ENCODE measurements around the gene MFSD12.

MFSD12 gene

DNA sequence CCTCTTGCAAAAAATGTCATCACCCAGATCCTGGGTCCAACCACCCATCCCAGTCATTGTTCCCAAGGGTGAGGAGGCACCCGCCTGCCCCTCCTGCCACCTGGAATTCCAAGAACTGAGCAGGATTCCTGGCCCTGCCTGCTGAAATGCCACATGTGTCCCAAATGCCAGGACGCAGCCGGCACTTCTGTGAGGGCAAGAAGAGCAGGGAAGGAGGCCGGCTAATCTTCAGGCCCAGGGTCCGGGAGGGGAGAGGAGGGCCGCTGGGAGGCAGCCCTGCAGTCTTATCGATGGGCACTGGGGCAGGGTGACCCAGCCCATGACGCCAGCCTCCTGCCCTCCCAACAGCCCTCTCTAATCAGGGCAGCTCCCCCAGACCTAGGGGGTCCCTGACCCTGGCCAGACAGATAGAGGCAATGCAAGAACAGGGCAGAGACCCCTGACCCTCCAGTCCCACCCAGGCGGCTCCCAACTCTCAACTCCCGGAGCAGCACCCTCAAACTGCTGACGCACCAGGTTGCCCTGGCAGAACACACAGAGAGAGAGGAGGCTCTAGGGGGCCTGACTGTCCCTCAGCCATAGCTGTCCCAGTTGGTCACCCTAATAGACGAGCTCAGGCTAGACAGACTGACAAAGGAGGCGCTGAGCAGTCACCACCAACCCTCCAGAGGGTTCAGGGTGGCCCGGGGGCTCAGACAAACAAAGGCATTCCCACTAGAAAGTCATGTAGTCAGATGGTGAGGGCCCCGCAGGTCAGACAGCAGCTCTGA is 1.5 kb downstream of the MFSD12 start:
- DNase-seq: no peak

DNA sequence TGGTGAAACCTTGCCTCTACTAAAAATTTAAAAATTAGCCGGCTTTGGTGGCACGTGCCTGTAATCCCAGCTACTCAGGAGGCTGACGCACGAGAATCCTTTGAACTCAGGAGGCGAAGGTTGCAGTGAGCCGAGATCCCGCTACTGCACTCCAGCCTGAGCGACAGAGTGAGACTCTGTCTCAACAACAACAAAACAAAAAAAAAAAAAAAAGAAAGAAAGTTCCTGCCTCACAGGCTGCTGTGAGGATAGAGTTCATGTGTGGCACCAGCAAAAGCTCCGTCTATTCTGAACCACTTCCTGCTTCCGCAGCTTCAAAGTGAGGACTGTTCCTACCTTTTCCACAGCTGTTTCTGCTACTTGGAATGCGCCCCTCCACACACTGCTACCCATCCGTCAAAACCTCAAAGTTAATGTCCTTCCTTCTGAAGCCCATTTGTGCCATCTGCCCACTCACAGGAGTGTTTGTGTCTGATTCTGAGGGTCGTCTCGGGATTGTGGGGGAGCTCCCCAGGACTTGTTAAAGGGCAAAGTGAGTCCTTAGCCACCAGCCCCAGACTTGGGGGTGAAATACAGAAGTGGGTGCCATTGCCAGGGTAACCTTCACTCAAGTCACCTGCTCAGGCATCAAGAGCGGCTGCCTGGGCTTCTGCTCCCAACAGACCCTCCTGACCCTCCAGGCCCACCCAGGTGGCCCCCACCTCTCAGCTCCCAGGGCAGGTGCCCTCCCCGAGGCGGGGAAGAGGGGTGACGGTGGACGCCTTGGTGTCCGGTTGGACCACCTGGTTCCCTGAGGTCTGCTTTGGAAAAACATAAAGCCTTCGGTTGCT is 2.9 kb downstream of the MFSD12 start:
- DNase-seq: no peak

- DNase-seq: no peak
Observed at GRCh38 chr19:3551792-3552095, 5.6 kb downstream of the MFSD12 start.

DNA sequence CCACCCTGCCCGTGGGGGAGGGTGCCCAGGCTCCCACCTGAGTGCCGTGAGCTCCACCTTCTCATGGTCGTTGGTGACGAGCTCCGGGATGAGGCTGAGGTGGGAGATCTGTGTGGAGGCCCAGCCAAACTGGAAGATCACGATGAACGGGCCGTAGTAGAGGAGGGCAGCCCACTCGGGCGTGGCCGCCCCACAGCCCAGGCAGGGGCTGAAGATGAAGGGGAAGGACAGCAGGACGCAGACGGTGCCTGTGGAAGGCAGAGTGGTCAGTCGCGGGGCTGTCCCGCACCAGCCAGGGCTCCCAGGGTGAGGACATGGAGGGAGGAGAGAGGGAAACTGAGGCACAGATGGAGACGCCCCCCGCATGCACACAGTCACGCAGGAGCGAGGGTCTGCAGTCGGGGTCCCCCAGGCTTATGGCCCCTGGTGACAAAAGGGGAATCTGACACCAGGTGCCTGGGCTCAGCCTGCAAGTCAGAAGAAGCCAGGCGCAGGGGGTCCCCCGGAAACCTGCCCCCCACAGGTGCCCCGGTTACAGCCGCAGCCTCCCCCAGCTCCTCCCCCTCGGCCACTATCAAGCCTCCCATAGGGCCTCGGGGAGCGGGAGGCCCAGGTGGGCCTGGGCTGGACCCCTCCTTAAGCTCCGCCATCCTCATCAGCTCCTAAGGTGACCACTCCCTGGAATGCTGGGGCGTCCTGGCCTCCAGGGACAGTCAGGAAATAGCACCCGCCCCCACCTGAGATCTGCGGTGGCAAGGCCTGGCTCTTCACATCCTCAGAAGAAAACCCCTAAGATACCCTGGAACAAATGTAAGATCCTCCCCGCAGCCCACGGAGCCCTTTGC is 6.2 kb downstream of the MFSD12 start:
- DNase-seq: no peak

DNA sequence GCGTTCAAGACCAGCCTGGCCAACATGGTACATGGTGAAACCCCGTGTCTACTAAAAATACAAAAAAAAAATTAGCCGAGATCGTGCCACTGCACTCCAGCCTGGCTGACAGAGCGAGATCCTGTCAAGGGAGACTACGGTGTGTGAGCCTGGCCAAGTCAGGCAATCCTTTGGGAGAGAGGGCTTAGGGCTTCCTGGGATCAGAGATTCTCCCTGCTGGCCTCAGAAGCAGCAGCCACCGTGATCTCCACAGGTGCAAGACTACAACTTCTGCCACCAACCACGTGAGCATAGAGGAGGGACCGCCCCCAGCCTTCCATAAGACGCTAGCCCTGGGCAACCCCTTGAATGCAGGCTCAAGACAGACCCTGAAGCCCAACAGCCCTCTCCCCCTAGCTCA is 7.6 kb downstream of the MFSD12 start:
- DNase-seq: no peak

DNA sequence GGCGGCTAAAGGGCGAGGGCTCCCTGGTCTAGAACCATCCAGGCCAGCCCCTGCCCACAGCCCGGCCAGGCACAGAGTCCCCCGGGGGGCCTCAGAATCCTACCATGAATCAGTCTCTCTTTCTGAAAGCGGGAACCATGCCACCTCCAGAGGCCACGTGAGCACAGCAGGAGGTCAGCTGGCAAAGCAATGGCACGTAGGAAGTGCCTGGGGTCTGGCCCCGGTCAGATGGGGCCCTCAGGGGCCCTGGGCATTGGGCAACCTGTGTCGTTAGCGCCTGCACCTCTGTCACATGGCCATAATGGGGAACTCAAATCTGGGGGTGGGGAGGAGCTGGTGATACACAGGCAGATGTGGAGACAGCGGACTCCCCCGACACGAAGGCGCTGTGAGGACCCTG is 8.8 kb downstream of the MFSD12 start:
- DNase-seq: no peak

- no peak for DNase-seq
Observed at GRCh38 chr19:3547767-3548282, 9.6 kb downstream of the MFSD12 start.

- DNase-seq: no peak
Observed at GRCh38 chr19:3547301-3547731, 10.1 kb downstream of the MFSD12 start.

DNA sequence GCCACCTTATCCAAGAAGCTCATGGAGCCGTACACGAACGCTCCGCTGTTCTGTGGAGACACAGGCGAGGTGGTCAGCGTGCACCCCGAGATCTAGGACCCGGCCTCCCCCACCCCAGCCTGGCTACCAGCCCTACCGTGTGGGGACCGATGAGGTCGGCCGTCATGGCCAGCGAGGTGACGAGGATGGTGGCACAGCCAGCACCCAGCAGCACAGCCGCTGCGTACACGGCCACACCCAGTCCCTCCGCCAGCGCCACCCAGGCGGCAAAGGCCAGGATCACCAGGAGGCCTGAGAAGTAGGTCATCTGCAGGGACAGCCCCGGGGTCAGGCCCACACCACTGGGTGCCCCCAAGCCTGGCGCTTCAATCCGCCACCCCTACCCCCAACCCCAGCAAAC is 11.3 kb downstream of the MFSD12 start:
- no peak for DNase-seq

DNA sequence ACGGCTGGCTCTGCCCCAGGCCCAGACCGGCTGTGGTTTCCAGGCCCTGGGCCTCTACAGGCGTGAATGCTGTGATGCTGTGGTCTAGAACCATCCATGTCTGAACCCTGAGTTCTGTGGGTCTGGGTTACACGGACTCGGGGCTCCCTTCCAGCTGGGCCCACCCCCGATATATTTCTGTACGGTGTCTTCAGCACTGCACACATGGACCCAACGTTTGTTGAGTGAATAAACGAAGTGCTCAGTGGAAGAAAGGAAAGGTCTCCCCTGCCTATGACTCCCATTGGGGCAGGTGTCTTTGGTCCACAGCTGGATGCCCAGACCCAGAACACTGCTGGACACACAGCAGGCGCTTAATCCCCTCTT is 11.7 kb downstream of the MFSD12 start:
- DNase-seq: no peak

DNA sequence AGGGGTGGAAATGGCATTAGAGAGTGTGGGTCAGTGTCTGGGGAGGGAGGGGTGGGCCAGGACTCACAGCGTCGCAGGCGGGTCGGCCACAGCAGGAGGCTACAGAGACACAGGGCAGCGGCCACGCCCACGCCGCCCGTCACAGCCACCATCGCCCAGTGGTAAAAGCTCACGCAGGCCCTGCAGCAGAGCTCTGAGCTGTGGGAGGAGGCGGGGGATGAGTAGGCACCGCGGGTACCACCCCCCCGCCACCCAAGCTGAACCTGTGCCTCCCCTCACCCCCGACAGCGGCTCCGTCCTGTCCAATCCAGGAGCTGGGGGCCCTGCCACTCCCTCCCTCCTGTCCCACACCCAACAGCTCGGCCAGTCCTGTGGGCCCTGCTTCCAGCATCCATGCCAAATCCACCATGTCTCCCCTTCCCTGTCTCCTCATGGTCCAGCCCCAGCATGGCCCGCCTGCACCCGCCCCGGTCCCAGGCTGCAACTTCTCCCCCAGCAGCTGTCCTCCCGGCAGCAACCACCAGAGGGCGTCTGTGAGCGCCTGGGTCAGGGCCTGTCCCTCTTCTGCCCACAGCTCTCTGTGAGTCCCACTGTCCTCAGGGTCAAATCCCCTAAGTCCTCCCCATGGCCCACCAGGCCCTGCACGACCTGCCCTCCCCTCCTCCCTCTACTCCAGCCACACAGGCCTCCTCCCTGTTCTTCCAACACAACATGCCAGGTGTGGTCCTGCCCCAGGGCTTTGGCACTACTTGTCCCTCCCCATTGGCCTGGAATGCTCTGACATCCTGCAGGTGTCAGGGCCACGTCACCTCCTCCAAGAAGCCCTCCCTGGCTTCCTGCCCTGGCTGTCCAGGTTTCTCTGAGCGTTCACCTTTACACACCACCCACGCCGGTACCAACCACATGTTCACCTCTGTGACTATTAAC is 12.4 kb downstream of the MFSD12 start:
- peak; percentile 46 for DNase-seq

DNA sequence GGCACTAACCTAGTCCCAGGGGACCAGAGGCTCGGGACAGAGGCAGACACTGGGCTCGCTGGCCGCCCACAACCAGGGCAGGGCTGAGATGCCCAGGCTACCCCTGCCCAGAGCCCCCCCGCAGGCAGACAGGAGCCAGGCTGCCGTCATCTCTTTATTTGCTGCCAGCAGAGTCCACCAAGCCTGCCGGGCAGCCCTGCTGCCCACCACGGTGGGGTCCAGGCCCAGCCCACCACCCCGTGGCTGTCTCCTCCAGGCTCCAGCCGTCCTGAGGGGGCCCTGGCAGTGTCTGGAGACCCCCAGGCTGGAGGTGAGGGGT is 13.4 kb downstream of the MFSD12 start:
- no peak for DNase-seq

DNA sequence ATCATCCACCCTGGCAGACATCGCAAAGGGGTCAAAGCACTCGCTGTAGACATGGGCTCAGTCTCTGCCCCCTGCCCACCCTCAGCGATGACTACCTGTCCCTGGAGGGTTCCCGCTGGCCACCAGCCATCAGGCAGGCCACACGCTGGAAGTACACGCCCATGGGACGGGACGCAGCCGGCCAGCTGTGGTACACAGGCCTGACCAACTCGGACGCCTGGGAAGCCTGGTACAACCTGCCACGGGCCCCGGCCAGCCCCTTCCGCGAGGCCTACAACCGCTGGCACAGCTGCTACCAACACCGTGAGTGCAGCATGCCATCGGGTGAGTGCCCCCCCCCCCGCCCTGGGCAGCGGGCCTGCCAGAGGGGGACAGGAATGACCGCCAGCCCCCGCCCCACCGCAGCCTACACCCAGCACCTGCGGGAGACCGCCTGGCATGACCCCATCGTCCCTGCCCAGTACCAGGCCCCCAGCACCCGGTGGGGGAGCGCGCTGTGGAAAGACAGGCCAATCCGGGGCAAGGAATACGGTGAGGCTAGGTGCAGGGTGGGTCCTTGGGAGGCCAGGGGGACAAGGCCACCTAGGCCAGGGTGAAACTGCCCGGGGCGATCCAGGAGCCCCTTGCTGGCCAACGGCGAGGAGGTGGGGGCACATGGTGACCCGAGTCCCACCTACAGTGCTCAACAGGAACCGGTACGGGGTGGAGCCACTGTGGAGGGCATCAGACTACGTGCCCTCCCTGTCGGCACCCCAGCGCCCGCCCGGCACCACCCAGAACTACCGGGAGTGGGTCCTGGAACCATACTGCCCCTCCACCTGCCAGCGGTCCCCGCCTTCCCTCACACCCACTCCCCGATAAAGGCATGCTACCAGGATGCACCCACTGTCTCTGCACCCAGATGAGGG is 14.0 kb downstream of the MFSD12 start:
- DNase-seq: no peak

DNA sequence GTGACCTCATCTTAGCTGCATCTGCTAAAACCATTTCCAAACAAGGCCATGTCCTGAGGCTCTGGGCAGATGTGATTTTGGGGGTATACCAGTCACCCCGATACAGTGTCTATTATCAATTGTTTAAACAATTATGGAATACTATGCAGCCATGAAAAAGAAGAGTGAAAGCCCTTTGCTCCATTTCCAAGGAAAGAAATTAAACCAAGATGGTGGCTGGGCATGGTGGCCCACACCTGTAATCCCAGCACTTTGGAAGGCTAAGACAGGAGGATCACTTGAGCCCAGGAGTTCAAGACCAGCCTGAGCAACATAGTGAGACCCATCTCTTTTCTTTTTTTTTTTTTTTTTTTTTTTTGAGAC is 17.6 kb downstream of the MFSD12 start:
- DNase-seq: no peak

- no peak for DNase-seq
Observed at GRCh38 chr19:3538965-3539755, 18.2 kb downstream of the MFSD12 start, which contains the start of gene TEKTIP1. Gene TEKTIP1, plus strand, starts transcription at chr19:3539174. Its CDS starts 4 bp downstream, at chr19:3539178.

- no peak for DNase-seq
Observed at GRCh38 chr19:3538258-3538929, 19.0 kb downstream of the MFSD12 start.

DNA sequence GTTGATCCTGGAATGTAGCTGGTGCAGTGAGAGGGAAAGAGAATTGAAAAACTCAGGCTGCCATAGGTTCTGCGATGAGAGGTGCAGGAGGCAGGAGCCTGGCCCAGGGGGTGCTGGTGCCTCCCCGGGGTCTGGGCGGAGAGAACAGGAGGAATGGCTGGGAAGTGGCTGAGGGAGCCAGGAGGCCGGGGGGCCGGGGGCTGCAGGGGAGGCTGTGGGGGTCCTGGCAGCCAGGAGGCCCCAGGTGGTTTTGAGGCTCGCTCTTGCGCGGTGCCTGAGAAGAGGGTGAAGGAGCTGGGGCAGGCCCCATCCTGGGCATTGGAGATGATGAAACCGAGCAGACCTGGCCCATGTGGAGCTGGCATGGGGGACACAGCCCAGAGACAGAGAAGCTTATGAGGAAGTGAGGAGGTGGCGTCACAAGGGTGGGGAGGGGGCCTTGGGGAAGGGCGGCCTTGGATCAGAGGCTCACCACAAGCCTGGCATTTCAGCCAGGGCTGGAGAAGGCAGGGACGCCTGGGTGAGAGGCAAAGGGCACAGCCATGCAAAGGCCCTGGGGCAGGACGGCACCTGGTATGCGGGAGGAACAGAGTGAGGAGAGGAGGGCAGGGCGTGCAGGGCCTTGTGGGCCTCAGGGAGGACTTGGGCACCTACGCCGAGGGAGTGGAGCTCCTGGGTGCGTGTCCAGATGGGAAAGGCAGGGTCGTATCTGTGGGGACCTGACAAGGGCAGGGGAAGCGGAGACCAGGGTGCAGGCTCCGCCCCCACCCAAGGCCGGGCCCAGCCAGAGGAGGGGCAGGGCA is 19.7 kb downstream of the MFSD12 start:
- DNase-seq: no peak

DNA sequence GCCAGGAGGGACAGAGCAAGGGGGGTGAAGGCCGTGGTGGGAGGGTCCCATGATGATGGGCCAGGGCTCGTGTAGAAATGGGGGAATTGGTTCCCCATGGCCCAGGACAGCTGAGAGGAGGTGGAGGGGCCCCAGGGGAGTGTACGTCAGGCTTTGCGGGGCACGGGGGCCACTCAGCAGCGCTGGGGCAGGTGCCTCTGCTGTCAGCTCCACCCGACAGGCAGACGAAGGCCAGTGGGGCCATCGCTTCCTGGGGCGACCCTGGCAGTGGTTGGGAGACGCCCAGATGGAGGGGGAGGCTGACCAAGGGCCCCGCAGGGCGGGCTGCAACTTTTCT is 20.3 kb downstream of the MFSD12 start:
- DNase-seq: no peak

Measured in NCI-H2227 treated with DMSO at 0.1 percent for 48 hours (cell line).